Activated CD8-positive, alpha-beta T cell treated with anti-CD3 and anti-CD28 coated beads for 36 hours (primary cell): Measurements from ENCODE around the gene TNFRSF19. TPM values are rescaled to one million over a fixed set of nuclear protein-coding genes. Genes with fewer than 3 reads are reported as not detected.
"Not testable (repeated sequence)": the region's sequence is repeated elsewhere in the genome, so short reads cannot be mapped to it uniquely, and the experiment has no call there.

ENCODE experiments used
- ATAC-seq: fragments of 200-7000 bp; cut with Tn5 transposase; one replicate; pipeline ENCODE4 v1.10.0; 2021; ENCODE audit warnings: mild to moderate bottlenecking, moderate library complexity
- CTCF ChIA-PET: fragments of 350-600 bp; sonication (Branson Sonifier 250); formaldehyde crosslinking; loops from one replicate; lab custom pipeline; 2021; ENCODE audit warnings: antibody characterized with exemption; lab: Charles Lee
- POLR2A ChIA-PET: fragments of 350-600 bp; sonication (Branson Sonifier 250); formaldehyde crosslinking; loops from one replicate; lab custom pipeline; 2021; ENCODE audit warnings: antibody characterized with exemption; lab: Charles Lee
- DNase-seq: peaks from one replicate; pipeline ENCODE4 v3.0.0-alpha.2; 2020
- H3K27ac Mint-ChIP-seq: one replicate; pipeline ENCODE4 v1.8.0; 2021; ENCODE audit warnings: mild to moderate bottlenecking, mixed read lengths
- H3K27me3 Mint-ChIP-seq: one replicate; pipeline ENCODE4 v1.8.0; 2021; ENCODE audit warnings: mixed read lengths
- H3K36me3 Mint-ChIP-seq: one replicate; pipeline ENCODE4 v1.8.0; 2021; ENCODE audit warnings: low read depth, mixed read lengths
- H3K4me1 Mint-ChIP-seq: one replicate; pipeline ENCODE4 v1.8.0; 2021; ENCODE audit warnings: low read depth, mixed read lengths
- H3K4me3 Mint-ChIP-seq: one replicate; pipeline ENCODE4 v1.8.0; 2021; ENCODE audit warnings: mild to moderate bottlenecking, moderate library complexity, mixed read lengths
- H3K9me3 Mint-ChIP-seq: one replicate; pipeline ENCODE4 v1.8.0; 2021; ENCODE audit warnings: mixed read lengths
- CTCF ChIP-seq: fragments of 200-600 bp; IDR thresholded peaks from one replicate; pipeline ENCODE4 v1.8.0; 2022; ENCODE audit warnings: antibody characterized with exemption, mild to moderate bottlenecking
- intact Hi-C: fragments of 100-400 bp; cut with micrococcal nuclease; formaldehyde crosslinking; loops from one replicate; pipeline ENCODE4 v1.10.0; 2022
- total RNA-seq, 2 experiments: library from RNA; stranded (reverse); gene quantifications; one replicate each; pipeline ENCODE4 v1.2.3, GENCODE V29; 2021

TNFRSF19 gene, protein sequence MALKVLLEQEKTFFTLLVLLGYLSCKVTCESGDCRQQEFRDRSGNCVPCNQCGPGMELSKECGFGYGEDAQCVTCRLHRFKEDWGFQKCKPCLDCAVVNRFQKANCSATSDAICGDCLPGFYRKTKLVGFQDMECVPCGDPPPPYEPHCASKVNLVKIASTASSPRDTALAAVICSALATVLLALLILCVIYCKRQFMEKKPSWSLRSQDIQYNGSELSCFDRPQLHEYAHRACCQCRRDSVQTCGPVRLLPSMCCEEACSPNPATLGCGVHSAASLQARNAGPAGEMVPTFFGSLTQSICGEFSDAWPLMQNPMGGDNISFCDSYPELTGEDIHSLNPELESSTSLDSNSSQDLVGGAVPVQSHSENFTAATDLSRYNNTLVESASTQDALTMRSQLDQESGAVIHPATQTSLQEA
- total RNA-seq: not detected

DNA sequence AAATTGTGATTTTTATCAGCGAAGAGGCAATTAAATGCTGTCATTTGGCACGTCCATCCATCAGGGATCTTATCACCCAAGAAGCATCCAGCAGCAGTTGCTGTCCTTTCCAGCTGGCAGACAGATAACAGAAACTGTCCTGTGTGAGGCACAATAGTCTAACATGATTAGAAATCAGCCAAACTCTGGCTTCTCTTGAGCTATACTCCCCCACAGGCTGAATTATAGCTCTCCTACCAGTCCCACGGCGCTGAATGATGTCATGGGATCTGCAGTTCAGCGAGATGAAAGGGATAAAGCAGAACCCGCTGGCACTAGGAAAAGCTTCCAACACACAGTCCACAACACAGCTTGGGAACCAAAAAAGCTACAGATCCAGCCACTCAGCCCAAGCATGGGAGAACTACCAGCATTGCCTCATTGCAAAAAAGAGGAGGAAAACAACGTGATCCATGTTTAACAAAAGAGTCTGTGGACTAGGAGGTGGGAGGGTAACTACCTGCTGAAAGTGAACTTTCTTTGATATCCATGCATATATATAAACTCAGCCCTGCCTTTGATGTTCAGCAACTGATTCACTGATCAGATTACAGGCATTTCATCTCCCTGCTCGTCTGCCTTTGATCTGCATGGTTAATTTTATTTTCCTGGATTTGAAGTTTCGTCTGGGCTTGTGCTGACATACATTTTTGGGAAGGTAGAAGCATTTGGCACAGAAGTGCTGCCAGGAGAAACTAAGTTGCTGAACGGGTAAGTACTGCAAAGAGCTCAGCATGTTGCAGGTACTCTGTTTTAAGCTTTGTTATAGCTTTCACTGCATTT is at the start of gene TNFRSF19:
TSS of gene TNFRSF19 (plus strand) at position 314 of the 822 bp plus-strand sequence. CDS start 19,772 bp downstream, outside the sequence.
- intact Hi-C loops: no loop called here
- POLR2A ChIA-PET: no interaction called here
- H3K4me1 Mint-ChIP-seq: peaks cover 1% of the 10 kb centered on the region
- no peak within 1 kb of the TSS for H3K4me3 Mint-ChIP-seq
- no peak for DNase-seq
- no peaks in the 10 kb centered on the region for H3K36me3 Mint-ChIP-seq
- H3K9me3 Mint-ChIP-seq: no peaks in the 10 kb centered on the region
- CTCF ChIA-PET: no interaction called here
- peaks cover 25% of the 10 kb centered on the region for H3K27me3 Mint-ChIP-seq
- no peak for ATAC-seq
- TF ChIP-seq CTCF: no peak
- no peak within 1 kb of the TSS for H3K27ac Mint-ChIP-seq

DNA sequence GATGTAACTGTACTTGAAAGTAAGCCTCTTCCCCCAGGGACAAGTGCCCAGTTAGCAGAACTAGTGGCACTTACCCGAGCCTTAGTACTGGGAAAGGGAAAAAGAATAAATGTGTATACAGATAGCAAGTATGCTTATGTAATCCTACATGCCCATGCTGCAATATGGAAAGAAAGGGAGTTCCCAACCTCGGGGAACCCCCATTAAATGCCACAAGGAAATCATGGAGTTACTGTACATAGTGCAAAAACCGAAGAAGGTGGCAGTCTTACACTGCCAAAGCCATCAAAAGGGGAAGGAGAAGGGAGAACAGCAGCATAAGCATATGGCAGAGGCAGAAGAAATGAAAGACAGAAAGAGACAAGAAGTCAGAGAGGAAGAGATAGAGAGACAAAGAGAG is 40.3 kb upstream of the TNFRSF19 start:
- H3K4me1 Mint-ChIP-seq, H3K27me3 Mint-ChIP-seq, H3K36me3 Mint-ChIP-seq, intact Hi-C loops, CTCF ChIA-PET, ATAC-seq, POLR2A ChIA-PET, DNase-seq, H3K9me3 Mint-ChIP-seq, H3K27ac Mint-ChIP-seq, H3K4me3 Mint-ChIP-seq: not testable (repeated sequence)

DNA sequence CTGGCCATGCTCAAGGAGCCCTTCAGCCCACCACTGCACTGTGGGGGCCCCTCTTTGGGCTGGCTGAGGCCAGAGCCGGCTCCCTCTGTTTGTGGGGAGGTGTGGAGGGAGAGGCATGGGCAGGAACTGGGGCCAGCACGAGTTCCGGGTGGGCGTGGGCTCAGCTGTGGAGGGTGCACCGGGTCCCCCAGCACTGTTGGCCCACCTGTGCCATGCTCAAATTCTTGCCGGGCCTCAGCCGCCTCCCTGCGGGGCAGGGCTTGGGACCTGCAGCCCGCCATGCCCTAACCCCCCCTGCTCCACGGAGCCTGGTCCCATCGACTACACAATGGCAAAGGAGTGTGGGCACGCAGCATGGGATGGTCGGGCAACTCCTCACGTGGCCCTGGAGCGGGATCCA is 38.8 kb upstream of the TNFRSF19 start:
- no peaks in the 10 kb centered on the region for H3K4me1 Mint-ChIP-seq
- ChIA-PET POLR2A (no interaction called here), CTCF (no interaction called here)
- no peak overlapping the region for H3K27ac Mint-ChIP-seq
- H3K4me3 Mint-ChIP-seq: no peak overlapping the region
- DNase-seq (no peak), ATAC-seq (no peak)
- no peak for TF ChIP-seq CTCF
- peaks cover 3% of the 10 kb centered on the region for H3K27me3 Mint-ChIP-seq
- H3K36me3 Mint-ChIP-seq: no peaks in the 10 kb centered on the region
- no peaks in the 10 kb centered on the region for H3K9me3 Mint-ChIP-seq
- intact Hi-C loops: no loop called here

GRCh38 chr13:23534090-23534489 is 36.1 kb upstream of the TNFRSF19 start:
- Mint-ChIP-seq H3K36me3 (no peaks in the 10 kb centered on the region), H3K4me1 (no peaks in the 10 kb centered on the region), H3K27me3 (peaks cover 3% of the 10 kb centered on the region), H3K9me3 (no peaks in the 10 kb centered on the region), H3K27ac (no peak overlapping the region), H3K4me3 (no peak overlapping the region)
- no peak for TF ChIP-seq CTCF
- DNase-seq: no peak
- ATAC-seq: no peak
- CTCF ChIA-PET: no interaction called here
- POLR2A ChIA-PET: no interaction called here
- intact Hi-C loops: no loop called here

- CTCF ChIA-PET: no interaction called here
- DNase-seq: no peak
- Mint-ChIP-seq H3K27me3 (peaks cover 6% of the 10 kb centered on the region), H3K9me3 (no peaks in the 10 kb centered on the region), H3K4me3 (no peak overlapping the region), H3K36me3 (no peaks in the 10 kb centered on the region), H3K4me1 (no peaks in the 10 kb centered on the region), H3K27ac (no peak overlapping the region)
- no peak for TF ChIP-seq CTCF
- POLR2A ChIA-PET: no interaction called here
- ATAC-seq: no peak
- intact Hi-C loops: no loop called here
Measured at GRCh38 chr13:23541221-23541824, 28.9 kb upstream of the TNFRSF19 start.
